HG03469 (cell line): Measurements from ENCODE around the gene OR51B5.
"Not testable (repeated sequence)": the region's sequence is repeated elsewhere in the genome, so short reads cannot be mapped to it uniquely, and the experiment has no call there.

Source experiments
- ATAC-seq: cut with Tn5 transposase; IDR thresholded peaks from one replicate; pipeline ENCODE4 v1.9.1; 2021; ENCODE audit warnings: mild to moderate bottlenecking, moderate library complexity, moderate number of reproducible peaks; ENCODE audit not compliant: unreplicated experiment

OR51B5 gene

GRCh38 chr11:5336331-5336730 lies 7.0 kb downstream of the OR51B5 start:
- ATAC-seq, result no peak

- ATAC-seq, result no peak
Observed at GRCh38 chr11:5335170-5335569, 8.2 kb downstream of the OR51B5 start.

- no peak for ATAC-seq
Observed at GRCh38 chr11:5324197-5324596, 19.1 kb downstream of the OR51B5 start, which contains the start of gene OR51B2. Gene OR51B2 (minus strand): TSS chr11:5324297. CDS start chr11:5324297, 0 bp downstream.

DNA sequence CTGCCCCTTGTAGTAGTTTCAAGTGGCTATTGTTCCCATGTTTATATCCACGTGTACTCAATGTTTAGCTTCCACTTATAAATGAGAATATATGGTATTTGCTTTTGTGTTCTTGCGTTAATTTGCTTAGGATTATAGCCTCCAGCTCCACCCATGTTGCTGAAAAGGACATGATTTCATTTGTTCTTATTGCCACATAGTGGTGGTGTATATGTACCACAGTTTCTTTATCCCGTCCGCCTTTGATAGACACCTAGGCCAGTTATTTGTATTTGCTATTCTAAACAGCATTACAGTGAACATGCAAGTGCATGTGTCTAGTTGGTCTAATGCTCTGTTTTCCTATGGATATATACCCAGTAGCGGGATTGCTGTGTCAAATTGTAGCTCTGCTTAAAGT lies 26.0 kb downstream of the OR51B5 start:
- no peak for ATAC-seq

DNA sequence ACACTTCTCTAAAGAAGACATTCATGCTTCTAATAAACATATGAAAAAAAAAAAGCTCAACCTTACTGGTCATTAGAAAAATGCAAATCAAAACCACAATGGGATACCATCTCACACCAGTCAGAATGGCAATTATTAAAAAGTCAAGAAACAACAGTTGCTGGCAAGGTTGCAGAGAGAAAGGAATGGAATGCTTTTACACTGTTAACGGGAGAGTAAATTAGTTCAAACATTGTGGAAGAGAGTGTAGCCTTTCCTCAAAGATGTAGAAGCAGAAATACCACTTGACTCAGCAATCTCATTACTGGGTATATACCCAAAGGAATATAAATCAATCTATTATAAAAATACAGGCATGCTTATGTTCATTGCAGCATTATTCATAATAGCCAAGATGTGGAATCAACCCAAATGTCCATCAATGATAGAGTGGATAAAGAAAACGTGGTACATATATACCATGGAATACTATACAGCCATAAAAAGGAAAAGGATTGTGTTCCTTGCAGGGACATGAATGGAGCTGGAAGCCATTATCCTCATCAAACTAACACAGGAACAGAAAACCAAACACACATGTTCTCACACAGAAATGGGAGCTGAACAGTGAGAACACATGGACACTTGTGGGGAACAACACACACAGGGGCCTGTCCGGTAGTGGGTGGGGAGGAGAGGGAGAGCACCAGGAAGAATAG lies 29.8 kb downstream of the OR51B5 start:
- ATAC-seq, result not testable (repeated sequence)

GRCh38 chr11:5310423-5310822 lies 32.9 kb downstream of the OR51B5 start:
- ATAC-seq, result no peak

GRCh38 chr11:5307256-5308019 lies 35.9 kb downstream of the OR51B5 start:
- no peak for ATAC-seq

- no peak for ATAC-seq
Observed at GRCh38 chr11:5304046-5304445, 39.3 kb downstream of the OR51B5 start.

DNA sequence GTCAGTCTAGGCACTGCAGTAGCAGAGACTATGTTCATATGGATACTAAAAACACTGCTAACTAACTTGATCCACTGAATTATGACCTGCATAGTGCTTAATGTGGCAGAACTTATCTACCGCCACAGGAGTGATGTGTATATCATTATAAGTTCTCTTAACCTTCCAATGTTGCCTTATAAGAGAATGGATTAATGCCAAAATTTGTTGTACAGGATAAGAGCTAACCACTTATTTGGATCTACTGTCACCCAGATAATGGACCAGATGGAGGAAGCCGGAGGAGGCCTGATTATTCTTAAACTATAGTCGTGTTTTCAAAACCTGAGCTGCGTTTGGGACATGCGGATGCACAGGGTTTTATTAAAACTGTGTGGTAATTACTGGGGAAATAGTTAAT lies 39.7 kb downstream of the OR51B5 start:
- no peak for ATAC-seq

- no peak for ATAC-seq
Observed at GRCh38 chr11:5301846-5302245, 41.5 kb downstream of the OR51B5 start, which contains the start of gene OR51B4. Gene OR51B4 (minus strand): TSS chr11:5301946. CDS start chr11:5301946, 0 bp downstream.

DNA sequence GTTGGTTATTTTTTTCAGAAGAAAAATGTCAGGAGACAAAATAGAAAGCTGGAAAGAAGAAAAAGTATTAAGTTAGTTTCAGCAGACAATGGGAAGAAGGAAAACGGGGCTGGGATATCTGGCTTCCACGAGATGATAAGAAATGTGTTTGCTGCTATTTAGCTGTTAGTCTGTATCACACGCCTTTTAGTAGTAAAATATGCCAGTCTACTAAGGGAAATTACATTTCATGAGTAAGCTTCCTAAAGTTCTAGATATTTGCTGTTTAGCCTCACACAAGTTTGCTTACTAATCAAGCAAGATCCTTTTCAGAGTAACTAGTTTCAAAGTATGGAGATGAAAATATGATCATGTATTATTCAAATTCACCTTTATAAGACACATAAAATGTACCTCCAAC lies 43.1 kb downstream of the OR51B5 start:
- no peak for ATAC-seq

DNA sequence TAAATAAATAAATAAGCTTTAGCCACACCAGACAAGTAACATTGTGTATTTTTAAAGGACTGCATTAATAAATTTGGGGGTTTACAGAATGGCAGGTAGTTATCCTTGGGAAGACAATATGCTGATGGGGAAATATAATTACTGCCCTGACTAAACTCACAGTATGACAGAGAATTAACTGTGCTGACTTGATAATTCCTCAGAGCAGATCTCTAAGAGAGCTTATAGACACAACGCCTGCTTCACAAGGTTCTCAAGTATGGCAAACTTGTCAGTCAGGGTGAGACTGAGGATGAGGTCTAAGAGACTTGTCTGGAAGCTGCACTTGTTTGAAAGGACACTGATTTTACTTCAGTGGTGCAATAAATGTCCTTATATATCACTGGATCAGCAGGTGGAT lies 44.9 kb downstream of the OR51B5 start:
- ATAC-seq, result no peak

DNA sequence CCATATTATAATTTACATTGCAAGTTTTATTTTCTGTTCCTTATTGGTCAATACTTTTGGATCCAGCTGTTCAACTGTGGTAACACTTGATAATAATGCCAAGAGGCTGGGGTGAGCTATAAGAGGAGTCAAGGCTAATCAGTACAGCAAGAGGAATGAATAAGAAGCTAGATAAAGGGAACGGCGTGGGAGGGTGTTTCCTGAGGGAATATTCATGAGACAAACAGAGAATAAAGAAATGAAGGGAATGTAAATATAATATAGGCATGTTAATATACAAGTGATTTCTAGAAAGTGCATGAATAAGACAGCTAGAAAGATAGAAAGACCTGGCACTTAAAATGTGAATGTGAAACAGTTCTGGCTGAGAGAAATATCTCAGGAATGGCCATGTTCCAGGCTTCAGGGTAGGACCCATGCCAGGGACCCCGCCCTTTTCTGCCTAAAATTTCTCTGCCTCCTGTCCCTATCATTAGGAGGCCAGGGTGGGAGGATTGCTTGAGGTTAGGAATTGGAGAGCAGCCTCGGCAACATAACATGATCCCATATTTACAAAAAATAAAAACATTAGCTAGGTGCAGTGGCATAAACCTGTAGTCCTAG lies 45.5 kb downstream of the OR51B5 start:
- no peak for ATAC-seq

DNA sequence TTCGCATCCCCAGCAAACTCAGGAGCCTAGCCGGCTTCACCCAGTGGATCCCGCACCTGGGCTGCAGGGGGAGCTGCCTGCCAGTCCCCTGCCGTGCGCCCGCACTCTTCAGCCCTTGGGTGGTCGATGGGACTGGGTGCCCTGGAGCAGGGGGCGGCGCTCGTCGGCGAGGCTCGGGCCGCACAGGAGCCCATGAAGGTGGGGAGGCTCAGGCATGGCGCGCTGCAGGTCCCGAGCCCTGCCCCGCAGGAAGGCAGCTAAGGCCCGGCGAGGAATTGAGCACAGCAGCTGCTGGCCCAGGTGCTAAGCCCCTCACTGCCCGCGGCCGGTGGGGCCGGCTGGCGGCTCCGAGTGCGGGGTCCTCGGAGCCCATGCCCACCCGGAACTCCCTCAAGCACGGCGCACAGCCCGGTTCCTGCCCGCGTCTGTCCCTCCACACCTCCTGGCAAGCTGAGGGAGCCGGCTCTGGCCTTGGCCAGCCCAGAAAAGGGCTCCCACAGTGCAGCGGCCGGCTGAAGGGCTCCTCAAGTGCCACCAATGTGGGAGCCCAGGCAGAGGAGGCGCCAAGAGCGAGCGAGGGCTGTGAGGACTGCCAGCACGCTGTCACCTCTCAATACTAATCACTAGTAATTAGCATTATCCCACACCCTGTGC lies 48.9 kb downstream of the OR51B5 start:
- not testable (repeated sequence) for ATAC-seq

DNA sequence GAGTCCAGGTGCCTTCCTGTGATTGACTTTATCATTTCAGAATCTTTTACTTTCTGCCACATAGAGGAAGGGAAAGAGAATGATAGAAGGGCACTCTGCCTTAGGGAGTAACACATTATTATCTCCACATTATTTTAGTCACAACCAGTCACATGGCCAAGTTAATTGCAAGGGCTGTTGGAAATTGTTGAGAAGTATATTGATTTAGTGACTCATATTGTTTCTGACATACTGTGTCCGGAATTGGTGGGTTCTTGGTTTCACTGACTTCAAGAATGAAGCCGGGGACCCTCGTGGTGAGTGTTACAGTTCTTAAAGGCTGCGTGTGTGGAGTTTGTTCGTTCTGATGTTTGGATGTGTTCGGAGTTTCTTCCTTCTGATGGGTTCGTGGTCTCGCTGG lies 50.3 kb downstream of the OR51B5 start:
- no peak for ATAC-seq
